ENCODE data around the gene KPTN. TPM values are rescaled to one million over a fixed set of nuclear protein-coding genes. Genes with fewer than 3 reads are reported as not detected.

KPTN gene
- total and polyA plus RNA-seq, 2 of the 13 experiments (the other 11 are each of a cell fraction or from before 2014, with no cell fraction given) = 9.1 to 13.3 TPM

GRCh38 chr19:47471733-47472457, 12.1 kb downstream of the KPTN start, which contains the start of gene SLC8A2 (continued):
- TF ChIP-seq ZNF800 (CRISPR knock-in tag; IDR thresholded peaks at IDR 0.05) (no peak), ZNF792 (CRISPR knock-in tag; IDR thresholded peaks at IDR 0.05) (no peak), ZNF20 (CRISPR knock-in tag; IDR thresholded peaks at IDR 0.05) (no peak), ZNF878 (CRISPR knock-in tag; IDR thresholded peaks at IDR 0.05) (no peak), SMAD9 (CRISPR knock-in tag; IDR thresholded peaks at IDR 0.05) (no peak), HOXA3 (CRISPR knock-in tag; IDR thresholded peaks at IDR 0.05) (no peak), DBP (CRISPR knock-in tag; IDR thresholded peaks at IDR 0.05; ENCODE audit: not compliant biosample characterization) (no peak), ARID4A (CRISPR knock-in tag; IDR thresholded peaks at IDR 0.05; ENCODE audit: borderline replicate concordance) (peak; percentile 68; the same call in 1 of the 2 replicates), ZFY (CRISPR knock-in tag; IDR thresholded peaks at IDR 0.05) (no peak), MXD1 (CRISPR knock-in tag; IDR thresholded peaks at IDR 0.05) (no peak), MAZ (IDR thresholded peaks at IDR 0.05; ENCODE audit: borderline replicate concordance, low read depth, low read length) (peak; percentile 84), MAZ (CRISPR knock-in tag; IDR thresholded peaks at IDR 0.05; ENCODE audit: low read depth) (peak; percentile 70), ZBTB7B (CRISPR knock-in tag; IDR thresholded peaks at IDR 0.05) (no peak), KLF6 (CRISPR knock-in tag; IDR thresholded peaks at IDR 0.05) (no peak), SKIL (CRISPR knock-in tag; IDR thresholded peaks at IDR 0.05; ENCODE audit: borderline replicate concordance) (no peak), ATRX (CRISPR knock-in tag; IDR thresholded peaks at IDR 0.05; ENCODE audit: borderline replicate concordance) (no peak), NR2F6 (IDR thresholded peaks at IDR 0.05) (no peak), NR2F6 (CRISPR knock-in tag; IDR thresholded peaks at IDR 0.05) (peak; percentile 12; the same call in 1 of the 2 replicates)
- TF ChIP-seq, protein P1, sequence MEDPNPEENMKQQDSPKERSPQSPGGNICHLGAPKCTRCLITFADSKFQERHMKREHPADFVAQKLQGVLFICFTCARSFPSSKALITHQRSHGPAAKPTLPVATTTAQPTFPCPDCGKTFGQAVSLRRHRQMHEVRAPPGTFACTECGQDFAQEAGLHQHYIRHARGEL (CRISPR knock-in tag; IDR thresholded peaks at IDR 0.05) = no peak
